ENCODE measurements around the gene FLNB. TPM values are rescaled to one million over a fixed set of nuclear protein-coding genes. Genes with fewer than 3 reads are reported as not detected.

Gene FLNB
- total and polyA plus RNA-seq, 8 donors: 80.1 to 126 (median 93.3) TPM

DNA sequence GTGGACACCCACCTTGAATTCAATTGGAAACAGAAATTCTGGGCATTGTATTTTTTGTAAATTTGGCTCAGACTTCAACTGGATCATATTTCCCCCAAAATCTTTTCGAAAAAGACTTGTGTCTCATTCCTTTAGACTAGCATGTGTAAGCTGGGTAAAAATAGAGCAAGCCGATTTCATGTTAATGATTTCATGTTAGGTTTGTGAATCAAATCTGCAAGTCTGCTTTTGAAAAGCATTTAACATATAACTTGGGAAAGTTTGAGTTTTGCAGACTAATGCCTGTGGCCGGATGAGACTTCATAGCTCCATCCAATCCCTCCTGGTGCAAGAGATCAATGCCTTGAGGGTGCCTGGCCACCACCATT lies 64.5 kb downstream of the FLNB start:
- peaks cover 0 to 9% of the 10 kb centered on the region in 2 donors for H3K36me3 ChIP-seq
- no peak for DNase-seq
- TF ChIP-seq, protein P1, sequence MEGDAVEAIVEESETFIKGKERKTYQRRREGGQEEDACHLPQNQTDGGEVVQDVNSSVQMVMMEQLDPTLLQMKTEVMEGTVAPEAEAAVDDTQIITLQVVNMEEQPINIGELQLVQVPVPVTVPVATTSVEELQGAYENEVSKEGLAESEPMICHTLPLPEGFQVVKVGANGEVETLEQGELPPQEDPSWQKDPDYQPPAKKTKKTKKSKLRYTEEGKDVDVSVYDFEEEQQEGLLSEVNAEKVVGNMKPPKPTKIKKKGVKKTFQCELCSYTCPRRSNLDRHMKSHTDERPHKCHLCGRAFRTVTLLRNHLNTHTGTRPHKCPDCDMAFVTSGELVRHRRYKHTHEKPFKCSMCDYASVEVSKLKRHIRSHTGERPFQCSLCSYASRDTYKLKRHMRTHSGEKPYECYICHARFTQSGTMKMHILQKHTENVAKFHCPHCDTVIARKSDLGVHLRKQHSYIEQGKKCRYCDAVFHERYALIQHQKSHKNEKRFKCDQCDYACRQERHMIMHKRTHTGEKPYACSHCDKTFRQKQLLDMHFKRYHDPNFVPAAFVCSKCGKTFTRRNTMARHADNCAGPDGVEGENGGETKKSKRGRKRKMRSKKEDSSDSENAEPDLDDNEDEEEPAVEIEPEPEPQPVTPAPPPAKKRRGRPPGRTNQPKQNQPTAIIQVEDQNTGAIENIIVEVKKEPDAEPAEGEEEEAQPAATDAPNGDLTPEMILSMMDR (IDR thresholded peaks at IDR 0.05): no peak
- no peaks in the 10 kb centered on the region for H3K27me3 ChIP-seq
- no peaks in the 10 kb centered on the region for H3K4me1 ChIP-seq
- H3K27ac ChIP-seq: no peak overlapping the region
- intact Hi-C loops (cut with DNase I): no loop called here
- H3K4me3 ChIP-seq: no peak overlapping the region
- no peaks in the 10 kb centered on the region for H3K9me3 ChIP-seq
- no peak for ATAC-seq

DNA sequence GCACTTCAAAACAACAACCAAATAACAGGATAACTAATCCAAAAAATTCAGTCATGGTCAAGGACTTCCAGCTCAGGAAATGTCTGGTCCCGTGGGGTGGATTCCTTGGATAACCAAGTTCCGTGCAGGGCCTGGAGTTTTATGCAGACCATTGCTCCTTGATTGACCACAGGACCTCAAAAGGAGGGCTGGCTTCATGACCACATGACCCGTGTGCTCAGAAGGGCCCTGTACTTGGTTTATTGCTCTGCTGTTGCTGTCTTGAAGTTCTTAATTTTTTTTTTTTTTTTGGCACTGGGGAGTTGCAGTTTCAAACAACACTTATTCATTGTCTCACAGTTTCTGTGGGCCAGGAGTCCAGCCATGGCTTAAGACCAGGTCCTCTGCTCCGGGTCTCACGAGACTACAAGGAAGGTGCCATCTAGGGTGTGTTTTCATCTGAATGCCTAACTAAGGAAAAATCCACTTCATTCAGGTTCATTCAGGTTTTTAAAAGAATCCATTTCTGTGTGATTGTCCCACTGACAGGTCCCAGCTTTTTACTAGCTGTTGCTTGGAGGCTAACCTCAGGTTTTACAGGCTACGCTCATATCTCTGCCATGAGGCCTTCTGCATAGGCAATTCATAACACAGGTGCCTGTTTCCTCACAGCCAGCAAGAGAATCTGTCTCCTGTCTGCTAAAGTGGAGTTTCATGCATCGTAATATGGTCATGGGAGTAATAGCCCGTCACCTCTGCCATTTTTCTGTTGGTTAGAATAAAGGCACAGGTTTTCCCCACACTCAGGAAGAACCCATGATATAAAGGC lies 65.3 kb downstream of the FLNB start:
- no peaks in the 10 kb centered on the region for H3K27me3 ChIP-seq
- ATAC-seq (no peak), DNase-seq (no peak)
- intact Hi-C loops (cut with DNase I): no loop called here
- TF ChIP-seq, protein P1 (IDR thresholded peaks at IDR 0.05): no peak
- H3K4me1 ChIP-seq: no peaks in the 10 kb centered on the region
- H3K9me3 ChIP-seq: no peaks in the 10 kb centered on the region
- peaks cover 0 to 15% of the 10 kb centered on the region in 2 donors for H3K36me3 ChIP-seq
- H3K4me3 ChIP-seq: no peak overlapping the region
- no peak overlapping the region for H3K27ac ChIP-seq

DNA sequence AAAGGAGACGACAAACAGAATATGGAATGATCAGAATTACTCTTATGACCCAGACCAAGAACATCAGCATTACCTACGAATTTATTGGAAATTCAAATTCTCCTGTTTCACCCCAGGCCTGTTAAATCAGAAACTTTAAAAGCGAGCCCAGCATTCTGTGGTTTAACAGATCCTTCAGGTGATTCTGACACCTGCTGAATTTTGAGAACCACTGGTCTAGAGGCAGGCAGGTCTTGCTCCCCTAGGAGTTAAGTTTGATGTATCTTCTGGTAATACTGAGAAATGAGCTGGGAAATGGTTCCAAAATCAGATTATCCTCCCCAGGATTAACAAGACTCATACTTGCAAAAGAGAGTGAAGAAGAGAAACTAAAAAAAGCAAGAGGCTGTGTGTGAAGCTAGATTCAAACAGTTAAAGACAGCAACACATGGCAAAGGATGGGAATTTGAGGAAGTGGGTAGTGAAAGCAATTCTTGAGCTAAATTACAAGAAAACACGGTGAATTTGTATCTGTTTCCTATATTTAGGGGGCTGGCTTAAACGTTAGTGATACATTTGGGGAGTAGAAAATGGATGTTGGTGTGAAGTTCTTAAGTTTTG lies 66.0 kb downstream of the FLNB start:
- DNase-seq (no peak), ATAC-seq (no peak)
- Histone ChIP-seq H3K36me3 (peaks cover 0 to 21% of the 10 kb centered on the region in 2 donors), H3K27me3 (no peaks in the 10 kb centered on the region), H3K27ac (no peak overlapping the region), H3K4me3 (no peak overlapping the region), H3K9me3 (no peaks in the 10 kb centered on the region), H3K4me1 (no peaks in the 10 kb centered on the region)
- intact Hi-C loops (cut with DNase I): no loop called here
- TF ChIP-seq, protein P1 (IDR thresholded peaks at IDR 0.05): no peak

DNA sequence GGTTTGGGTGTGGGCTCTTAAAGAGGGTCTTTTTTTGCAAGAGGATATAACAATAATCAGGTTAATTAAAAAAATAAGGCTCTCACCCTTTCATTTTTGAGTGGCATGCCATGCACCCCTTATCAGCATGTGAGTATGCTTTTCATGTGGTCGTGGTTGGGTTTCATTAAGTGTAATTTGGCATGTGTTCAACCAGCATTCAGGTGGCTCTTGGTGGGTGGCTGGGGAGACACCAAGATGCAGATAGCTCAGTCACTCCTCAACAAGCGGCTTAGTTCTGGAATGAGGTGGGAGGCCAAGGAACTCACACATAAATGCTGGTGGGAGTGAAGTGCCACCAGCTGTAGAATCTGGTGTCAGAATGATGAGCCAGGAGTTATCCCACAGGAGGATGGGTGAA lies 66.8 kb downstream of the FLNB start:
- Histone ChIP-seq H3K27ac (no peak overlapping the region), H3K9me3 (no peaks in the 10 kb centered on the region), H3K4me1 (no peaks in the 10 kb centered on the region), H3K27me3 (no peaks in the 10 kb centered on the region), H3K36me3 (peaks cover 0 to 26% of the 10 kb centered on the region in 2 donors), H3K4me3 (no peak overlapping the region)
- ATAC-seq: no peak
- no peak for DNase-seq
- TF ChIP-seq, protein P1 (IDR thresholded peaks at IDR 0.05): no peak
- intact Hi-C loops (cut with DNase I): no loop called here

DNA sequence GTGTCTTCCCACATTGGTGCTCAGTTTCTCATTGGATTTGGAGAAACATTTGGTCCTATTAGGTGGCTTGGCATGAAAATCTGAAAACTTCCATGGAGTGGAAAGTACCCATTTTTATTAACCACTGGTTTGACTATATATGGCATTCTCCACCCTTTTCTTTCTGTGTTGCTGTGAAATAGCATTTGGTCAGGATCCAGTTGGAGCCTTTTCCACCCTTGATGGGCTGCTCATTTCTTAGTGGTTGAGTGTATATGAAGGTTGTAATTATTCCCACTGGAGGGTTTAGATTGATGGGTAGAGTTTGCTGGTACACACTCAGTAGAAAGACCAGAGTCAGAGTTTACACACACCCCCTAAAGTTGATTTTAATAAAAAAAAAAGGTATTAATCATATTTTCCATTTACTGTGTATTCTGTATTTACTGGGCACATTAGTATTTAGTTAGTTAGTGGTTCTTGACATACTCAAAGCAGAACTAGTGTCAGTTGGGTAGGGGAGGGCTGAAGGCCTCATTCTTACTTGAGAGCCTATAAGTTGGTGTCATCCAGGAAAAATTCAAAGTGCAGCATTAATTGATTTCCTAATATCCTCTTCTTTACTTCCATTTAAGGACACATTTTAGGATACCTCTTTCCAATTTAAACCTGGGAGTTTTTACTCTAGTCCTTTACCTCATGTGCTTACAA lies 69.5 kb downstream of the FLNB start:
- ATAC-seq (no peak), DNase-seq (no peak)
- Histone ChIP-seq H3K4me3 (no peak overlapping the region), H3K4me1 (no peaks in the 10 kb centered on the region), H3K27ac (no peak overlapping the region), H3K9me3 (no peaks in the 10 kb centered on the region), H3K27me3 (no peaks in the 10 kb centered on the region), H3K36me3 (peaks cover 0 to 26% of the 10 kb centered on the region in 2 donors)
- intact Hi-C loops (cut with DNase I): no loop called here
- TF ChIP-seq, protein P1 (IDR thresholded peaks at IDR 0.05): no peak

All from left lung (tissue), 10 donors.